GM13976 (cell line): ENCODE results near the gene TRIM45.

Experiments
- DNase-seq: peaks from one replicate; pipeline ENCODE4 v3.0.0; 2012; ENCODE audit warnings: low spot score
- in situ Hi-C: fragments of 300-500 bp; cut with MboI; formaldehyde crosslinking; loops from one replicate; pipeline ENCODE4 v1.12.0; 2022; ENCODE audit warnings: low sequenced_read_pairs, mixed read lengths, inconsistent platforms; ENCODE audit not compliant: unreplicated experiment
- TF ChIP-seq, protein P1 (sequence below): IDR thresholded peaks from 2 replicates; pipeline ENCODE4 v1.5.1; 2012; ENCODE audit warnings: borderline replicate concordance, mild to moderate bottlenecking; ENCODE audit not compliant: insufficient read depth; ENCODE audit errors: extremely low read depth, missing control alignments, control extremely low read depth

Gene TRIM45

DNA sequence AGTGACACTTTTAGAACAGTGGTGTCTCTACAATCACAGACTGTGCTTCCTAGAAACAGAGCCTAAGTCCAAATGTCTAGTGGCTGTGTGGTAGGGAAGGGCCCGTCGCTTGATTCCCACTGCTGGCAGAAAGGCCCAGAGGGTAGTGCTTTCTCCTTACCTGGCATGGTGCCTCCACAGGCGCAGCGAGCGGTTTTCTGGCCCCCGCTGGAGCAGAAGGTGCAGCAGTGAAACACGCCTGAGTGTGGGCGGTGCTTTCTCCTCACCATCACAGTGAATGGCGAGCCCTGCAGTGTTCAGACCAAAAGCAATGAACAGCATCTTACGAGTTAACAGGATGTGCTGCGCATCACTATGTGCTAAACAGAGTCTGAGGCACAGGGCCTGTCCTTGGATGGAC is 8.3 kb downstream of the TRIM45 start:
- no peak for DNase-seq
- TF ChIP-seq, protein P1, sequence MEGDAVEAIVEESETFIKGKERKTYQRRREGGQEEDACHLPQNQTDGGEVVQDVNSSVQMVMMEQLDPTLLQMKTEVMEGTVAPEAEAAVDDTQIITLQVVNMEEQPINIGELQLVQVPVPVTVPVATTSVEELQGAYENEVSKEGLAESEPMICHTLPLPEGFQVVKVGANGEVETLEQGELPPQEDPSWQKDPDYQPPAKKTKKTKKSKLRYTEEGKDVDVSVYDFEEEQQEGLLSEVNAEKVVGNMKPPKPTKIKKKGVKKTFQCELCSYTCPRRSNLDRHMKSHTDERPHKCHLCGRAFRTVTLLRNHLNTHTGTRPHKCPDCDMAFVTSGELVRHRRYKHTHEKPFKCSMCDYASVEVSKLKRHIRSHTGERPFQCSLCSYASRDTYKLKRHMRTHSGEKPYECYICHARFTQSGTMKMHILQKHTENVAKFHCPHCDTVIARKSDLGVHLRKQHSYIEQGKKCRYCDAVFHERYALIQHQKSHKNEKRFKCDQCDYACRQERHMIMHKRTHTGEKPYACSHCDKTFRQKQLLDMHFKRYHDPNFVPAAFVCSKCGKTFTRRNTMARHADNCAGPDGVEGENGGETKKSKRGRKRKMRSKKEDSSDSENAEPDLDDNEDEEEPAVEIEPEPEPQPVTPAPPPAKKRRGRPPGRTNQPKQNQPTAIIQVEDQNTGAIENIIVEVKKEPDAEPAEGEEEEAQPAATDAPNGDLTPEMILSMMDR, result no peak
- in situ Hi-C loops, result loop anchor here (10.0 kb wide), 1 partner anchor 58 kb away; no protein-coding TSS in a partner anchor

DNA sequence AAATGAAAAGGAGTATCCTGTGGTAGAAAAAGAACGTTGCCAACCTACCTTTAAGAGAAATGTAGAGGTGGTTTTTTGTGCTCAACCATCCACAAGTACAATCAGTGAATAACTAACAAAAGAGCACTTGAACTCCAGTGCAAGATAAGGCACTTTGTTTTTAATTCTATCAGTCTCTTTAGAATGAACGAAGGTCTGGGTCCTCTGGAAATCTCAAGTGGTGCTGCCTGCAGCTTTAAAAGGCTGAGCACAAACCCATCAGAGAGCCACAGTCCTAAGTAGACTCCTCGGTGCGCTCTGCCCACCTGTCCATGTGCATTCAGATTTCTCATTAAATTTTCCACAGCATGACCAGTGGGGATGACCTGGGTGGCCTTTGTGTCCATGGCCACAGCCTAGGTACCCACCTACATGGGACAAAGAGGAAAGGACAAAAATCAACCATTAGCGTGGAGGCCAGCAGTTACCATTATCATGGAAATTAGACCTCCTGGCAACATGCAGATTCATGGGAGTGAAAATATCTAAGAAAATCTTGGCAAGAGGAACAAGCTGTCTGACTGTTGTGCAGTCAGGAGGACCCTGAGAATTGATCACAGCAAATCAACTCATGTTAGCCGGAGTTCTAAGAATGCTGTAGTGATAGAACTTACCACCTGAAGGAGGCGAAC is 9.4 kb downstream of the TRIM45 start:
- TF ChIP-seq, protein P1, result no peak
- in situ Hi-C loops, result loop anchor here (10.0 kb wide), 1 partner anchor 57 kb away; no protein-coding TSS in a partner anchor
- DNase-seq, result no peak

DNA sequence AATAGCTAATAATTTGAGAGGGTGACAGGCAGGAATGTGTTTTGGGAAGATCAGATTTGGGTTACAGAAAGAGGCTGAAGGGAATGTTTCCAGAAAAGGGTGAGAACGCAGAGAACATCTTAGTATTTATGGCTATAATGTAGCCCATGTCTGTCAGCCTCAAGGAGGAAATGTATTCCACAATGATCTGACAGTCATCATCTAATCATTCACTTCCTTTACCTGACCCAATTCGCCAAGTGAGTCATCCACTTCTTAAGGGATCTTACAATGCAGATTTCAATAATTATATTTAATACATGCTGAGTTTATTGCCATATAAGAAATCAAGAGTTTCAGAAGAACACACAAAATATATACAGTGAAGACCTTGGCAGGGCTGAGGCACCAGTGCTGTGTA is 10.8 kb downstream of the TRIM45 start:
- DNase-seq, result no peak
- TF ChIP-seq, protein P1, result no peak
- in situ Hi-C loops, result loop anchor here (10.0 kb wide), 1 partner anchor 56 kb away; no protein-coding TSS in a partner anchor

DNA sequence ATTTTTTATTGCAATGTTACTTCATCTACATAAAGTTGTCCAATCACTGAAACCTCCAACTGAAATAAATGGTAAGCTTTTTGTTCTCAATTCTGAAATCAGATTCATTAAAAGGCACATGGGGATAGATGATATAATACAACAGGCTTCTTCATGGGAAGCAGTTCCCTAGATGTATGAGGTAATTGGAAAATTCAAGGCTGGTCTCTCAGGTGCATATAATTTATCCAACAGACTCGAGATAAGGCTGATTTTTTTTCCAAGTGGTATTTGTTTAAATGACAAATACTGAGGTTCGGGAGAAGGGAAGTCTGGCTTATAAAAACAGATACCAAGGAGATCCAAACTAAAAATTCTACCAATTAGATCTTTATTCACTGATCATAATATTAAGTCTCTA is 14.2 kb downstream of the TRIM45 start:
- DNase-seq, result no peak
- TF ChIP-seq, protein P1, result no peak
- in situ Hi-C loops, result no loop called here

DNA sequence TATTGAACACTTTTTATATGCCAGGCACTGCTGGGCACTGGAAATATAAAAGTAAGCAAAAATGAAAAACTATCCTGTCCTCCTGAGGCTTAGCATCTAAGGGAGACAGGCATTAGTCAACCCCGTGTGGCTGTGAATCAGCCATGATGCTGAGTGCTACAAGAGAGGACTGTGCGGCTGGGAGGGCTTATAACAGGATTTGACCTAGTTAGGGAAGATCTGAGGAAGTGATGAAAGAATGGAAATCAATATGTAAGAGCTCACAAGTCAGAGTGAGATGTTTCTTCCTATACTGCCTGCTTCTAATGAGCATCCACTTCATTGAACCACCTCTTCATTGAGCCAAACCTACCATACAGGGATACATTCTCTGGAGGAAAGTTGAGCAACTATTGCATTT is 15.1 kb downstream of the TRIM45 start:
- in situ Hi-C loops, result no loop called here
- DNase-seq, result no peak
- TF ChIP-seq, protein P1, result no peak

DNA sequence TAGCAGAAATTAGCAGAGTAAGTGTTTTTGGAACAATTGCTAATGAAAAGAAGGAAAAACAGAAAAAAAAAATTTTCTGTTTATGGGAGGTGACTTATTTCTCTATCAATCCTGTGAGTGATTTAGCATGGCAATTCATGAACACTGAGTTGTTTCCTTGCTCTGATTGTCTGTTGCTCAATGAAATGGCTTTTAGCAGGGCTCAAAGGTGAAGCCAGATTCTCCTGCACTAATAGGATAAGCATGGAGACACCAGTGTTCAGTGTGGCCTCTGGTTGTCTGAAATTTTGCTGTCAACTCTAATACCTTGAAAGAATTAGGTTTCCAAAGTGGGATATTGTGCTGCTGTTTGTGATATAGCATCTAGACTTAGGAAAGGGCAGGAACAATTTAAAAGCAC is 15.8 kb downstream of the TRIM45 start:
- in situ Hi-C loops, result no loop called here
- no peak for DNase-seq
- TF ChIP-seq, protein P1, result no peak
